Activated T-cell treated with anti-CD3 and anti-CD28 coated beads for 4 hours (primary cell): Measurements from ENCODE around the gene THBS3.
"Not testable (repeated sequence)": the region's sequence is repeated elsewhere in the genome, so short reads cannot be mapped to it uniquely, and the experiment has no call there.

ENCODE experiments used
- DNase-seq: peaks from one replicate; pipeline ENCODE4 v3.0.0-alpha.2; 2020

The THBS3 gene

DNA sequence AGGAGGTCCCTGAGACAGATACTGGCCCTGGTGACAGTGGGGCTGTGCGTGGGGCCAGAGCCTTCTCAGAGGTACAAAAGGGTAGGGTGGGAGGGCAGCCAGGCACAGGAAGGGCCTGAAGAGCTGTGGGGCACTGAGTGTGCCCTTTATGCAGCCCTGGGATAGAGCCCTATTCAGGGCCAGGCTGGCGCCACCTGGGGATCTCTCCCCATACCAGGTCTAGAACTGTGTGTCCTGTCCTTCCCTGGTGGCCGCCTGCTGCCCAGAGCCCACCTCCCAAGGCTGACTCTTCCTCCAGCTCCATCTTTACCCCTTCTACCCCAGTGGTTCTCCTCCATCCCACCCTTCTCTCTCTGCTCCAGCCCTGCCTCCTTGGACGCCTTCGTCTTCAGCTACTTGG lies 25.8 kb upstream of the THBS3 start:
- not testable (repeated sequence) for DNase-seq

DNA sequence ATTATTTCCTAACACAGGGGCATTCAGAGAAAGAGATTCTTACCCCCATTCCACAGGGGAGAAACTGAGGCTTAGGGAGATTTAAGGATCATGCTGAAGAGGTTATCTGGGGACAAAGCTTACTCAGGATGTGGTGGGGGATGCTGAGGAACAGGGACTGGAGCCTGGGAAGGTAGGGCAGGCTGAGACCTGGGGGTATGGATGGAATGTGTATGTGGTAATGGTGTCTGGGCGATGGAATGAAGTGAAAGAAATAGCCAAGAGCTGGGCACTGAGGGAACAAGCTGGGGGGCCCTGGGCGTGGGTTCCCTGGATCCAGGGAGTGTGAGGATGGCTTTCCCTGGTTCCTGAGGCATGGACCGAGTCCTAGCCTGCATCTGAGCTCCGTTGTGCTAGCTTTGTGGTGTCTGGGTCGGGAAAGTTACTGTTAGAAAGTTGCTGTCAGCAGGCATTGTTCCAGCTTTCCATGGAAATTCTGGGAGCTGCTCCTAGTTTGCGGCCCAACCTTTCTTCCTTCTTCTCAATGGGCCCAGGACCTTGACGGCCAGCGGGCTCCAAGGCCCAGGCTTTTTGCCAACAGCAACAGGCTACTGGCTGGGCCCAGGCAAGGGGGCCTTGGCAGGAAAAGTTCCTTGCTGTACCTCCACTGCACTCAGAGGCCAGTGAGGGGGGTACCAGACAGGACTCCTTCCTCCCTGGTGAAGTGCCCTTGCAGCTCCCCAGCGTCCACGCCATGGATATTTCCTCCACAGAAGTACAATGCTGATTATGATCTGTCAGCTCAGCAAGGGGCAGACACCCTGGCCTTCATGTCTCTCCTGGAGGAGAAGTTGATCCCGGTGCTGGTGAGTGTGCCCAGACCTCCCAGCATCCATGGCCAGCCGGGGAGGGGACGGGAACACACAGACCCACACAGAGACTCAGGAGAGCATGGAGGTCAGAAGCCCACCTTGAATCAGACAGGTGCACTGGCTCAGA lies 24.6 kb upstream of the THBS3 start:
- DNase-seq = not testable (repeated sequence)

DNA sequence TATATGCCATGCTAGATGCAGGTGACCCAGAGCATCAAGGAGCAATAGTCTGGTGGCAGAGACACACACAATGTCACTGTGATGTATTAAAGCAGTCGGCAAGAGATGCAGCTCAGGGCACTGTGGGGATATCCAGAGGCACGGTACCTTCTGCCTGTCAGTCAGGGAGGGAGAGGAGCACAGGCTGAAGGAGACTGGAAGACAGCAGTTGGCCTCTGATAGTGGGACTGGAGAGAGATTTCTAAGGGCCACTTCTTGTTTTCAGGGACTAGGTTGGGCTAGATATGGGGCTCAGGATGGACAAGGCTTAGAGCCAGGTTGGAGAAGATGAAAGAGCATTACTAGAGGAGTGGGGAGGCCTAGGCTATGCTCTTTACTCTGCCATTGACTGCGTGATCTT lies 23.6 kb upstream of the THBS3 start:
- not testable (repeated sequence) for DNase-seq

DNA sequence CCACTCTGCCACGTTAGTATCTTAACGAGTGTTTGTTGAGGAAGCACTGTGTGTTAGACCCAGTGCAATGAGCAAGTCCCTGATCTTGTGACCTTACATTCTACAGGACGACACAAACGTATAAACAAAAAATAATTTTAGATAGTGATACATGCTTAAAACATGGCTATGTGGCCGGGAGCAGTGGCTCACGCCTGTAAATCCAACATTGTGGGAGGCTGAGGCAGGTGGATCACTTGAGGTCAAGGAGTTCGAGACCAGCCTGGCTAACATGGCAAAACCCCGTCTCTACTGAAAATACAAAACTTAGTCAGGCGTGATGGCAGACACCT lies 20.4 kb upstream of the THBS3 start:
- no peak for DNase-seq

DNA sequence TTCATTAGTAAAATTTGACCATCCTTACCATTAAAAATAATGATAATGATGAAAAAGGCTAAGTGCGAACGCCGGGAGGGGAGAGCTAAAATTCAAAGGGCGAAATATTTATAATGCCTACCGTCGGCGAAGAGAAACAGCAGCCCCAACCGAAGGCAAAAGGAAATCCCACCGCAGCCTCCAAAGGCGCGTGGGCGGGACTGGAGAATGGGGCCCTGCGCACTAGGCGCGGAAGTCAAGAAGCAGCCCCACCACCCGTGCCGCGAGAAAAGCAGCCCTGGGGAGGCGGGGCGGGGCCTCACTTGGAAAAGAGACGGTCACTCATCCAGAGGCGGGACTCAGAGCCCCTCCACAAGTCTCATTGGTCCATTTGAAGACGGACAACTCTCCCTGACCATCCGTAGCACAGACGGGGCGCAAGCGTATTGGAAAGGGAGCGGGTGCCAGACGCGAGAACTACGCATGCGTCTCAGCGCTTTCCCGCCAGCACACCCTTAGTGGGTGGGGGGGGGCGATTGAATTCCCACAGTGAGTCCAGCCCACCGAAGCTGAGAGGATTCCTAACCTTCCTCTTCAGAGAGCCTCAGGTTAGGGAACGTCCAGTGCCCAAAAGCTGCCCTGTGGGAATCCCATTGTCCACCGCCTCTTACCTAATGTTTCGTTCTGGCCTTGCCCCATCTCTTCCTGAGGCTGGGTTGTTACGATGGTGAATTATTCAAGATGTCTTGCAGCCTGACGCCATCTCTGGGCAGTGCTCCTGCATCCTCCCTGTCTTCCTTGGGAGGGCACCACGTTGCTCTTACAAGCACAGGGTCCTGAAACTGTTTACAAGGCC lies 19.8 kb upstream of the THBS3 start:
- DNase-seq = peak; percentile 94

DNA sequence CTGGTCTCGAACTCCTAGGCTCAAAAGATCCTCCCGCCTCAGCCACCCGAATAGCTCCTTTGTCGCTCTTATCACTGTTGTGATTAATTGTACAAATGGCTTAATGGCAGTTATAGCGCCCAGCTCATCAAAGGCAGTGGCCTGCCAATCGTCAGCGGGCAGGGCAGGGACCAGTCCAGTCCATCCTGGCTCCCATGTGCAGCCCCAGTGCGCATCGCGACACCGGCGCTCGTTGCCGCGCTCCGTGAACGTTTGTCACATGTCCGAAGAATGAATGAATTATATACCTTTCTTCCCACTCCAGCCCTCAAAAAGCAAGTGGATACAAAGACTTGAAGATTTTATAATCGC lies 19.2 kb upstream of the THBS3 start:
- DNase-seq = no peak

DNA sequence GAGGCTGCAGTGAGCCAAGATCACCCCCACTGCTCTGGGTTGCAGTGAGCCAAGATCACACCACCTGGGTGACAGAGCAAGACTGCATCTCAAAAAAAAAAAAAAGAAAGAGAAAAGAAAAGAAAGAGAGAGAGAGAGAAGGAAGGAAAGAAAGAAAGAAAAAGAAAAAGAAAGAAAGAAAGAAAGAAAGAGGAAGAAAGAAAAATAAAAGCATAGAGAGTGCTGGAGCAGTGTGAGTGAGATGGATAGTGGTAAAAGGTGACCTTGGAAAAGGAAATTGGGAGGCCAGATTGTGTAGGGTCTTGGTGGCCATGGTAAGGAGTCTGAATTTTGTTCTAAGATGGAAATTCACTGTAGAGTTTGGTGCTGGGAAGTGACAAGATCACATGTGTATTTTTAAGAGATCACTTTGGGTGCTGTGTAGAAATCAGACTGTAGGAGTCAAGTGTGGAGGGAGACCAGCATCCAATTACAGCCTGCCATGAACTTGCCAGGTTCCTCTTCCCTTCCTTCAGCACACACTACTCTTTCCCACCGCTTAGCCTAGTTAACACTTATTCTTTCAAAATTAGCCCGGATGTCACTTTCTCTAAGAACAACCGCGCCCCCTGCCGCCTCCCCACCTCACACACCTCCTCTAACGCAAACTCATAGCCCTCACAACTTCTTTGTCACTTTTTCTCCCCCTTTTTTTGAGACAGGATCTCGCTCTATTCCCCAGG lies 18.7 kb upstream of the THBS3 start:
- peak; percentile 75 for DNase-seq

DNA sequence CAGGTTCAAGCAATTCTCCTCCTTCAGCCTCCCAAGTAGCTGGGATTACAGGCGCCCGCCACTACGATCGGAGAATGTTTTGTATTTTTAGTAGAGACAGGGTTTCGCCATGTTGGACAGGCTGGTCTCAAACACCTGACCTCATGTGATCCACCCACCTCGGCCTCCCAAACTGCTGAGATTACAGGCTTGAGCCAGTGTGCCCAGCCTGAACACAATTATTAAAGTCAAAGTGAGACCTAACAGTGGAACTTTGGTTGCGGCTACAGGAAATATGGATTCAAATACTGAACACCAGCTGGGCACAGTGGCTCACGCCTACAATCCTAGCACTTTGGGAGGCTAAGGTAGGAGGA lies 17.7 kb upstream of the THBS3 start:
- not testable (repeated sequence) for DNase-seq

DNA sequence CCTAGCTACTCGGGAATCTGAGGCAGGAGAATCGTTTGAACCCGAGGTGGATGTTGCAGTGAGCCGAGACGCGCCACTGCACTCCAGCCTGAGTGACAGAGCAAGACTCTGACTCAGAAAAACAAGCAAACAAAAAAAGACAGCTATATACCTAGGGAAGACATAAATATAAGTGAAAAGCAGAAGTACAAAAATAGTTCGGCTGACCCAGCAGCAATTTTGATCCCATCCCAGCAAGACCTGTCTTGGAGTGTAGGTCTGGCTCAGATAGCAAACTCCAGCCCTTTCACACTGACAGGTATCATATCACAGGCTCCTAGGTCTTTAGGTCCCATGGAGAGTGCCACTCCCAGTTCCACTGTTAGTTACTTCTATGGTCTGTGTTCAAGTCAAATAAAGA lies 15.3 kb upstream of the THBS3 start:
- no peak for DNase-seq

DNA sequence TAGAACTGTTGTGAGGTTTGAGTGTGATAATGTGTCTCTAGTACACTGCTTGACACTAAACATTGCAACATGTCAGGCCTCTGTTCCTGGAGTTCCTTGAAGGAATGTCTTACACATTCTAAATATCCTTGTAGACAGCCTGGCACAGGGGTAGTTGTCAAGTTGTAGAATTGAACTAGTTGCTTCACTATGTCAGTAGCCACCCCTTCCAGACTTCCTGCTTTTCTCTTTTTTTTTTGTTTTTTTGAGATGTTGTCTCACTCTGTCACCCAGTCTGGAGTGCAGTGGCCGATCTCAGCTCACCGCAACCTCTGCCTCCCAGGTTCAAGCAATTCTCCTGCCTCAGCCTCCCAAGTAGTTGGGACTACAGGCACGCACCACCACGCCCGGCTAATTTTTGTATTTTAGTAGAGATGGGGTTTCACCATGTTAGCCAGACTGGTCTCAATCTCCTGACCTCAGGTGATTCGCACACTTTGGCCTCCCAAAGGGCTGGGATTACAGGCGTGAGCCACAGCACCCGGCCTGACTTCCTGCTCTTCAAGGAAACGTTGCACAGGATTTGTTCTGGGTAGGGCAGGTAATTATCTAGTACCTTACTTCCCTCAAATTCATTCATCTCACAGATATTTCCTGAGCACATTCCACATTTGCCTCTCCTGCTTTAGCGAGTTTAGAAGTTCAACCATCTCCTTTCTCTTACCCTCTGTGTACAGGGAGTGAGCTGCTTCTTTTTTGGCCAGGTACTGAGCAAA lies 12.7 kb upstream of the THBS3 start:
- DNase-seq = not testable (repeated sequence)

DNA sequence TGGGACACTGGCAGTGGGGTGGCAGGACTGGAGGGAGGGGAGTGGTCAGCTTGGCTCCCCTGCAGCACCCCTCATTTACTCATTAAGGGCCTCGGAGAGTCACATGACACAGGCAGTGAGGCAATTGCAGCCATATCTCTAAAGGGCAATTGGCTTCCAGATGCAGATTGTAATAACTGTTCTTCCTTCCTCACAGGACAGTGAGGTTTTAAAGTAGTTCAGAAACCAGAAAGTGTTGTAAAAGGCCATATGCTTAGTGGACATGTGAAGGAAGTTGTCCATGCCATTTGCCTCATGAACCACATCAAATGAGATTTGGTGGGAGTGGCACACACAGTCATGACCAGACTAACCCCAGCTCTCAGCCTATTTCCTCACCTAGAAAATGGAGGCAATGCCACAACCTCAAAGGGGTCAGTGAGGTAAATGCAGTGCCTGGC lies 11.9 kb upstream of the THBS3 start:
- DNase-seq = no peak

DNA sequence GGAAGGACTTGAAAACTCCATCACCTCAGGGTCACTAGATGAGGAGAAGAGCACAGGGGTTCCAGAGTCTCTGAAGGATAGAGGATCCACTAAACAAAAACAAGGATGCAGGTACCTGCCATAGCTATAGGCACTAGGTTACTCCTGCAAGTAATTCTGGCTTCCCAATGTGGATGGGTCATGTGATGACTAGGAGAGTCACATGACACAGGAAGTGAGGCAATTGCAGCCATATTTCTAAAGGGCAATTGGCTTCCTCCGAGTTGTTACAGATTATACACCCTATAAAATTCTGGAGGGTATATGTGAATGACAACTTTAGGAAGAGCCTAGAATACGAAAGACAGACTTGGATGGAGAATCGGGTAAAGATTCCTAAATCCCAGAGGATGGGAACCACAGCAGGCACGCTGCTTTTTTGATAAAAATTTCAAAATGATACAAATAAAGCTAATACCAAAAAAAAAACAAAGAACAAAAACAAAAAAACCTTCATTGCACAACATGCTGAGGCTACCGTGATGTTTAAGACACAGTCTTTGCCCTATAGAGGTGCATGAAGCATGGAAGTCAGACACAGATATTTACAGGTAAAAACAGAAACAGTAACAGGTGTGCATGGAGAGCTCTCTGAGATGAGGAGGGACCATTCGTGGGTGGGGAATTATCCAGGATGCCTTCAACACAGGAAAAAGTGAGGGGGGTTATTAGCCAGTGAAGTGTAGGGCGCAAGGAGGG lies 11.3 kb upstream of the THBS3 start:
- no peak for DNase-seq

DNA sequence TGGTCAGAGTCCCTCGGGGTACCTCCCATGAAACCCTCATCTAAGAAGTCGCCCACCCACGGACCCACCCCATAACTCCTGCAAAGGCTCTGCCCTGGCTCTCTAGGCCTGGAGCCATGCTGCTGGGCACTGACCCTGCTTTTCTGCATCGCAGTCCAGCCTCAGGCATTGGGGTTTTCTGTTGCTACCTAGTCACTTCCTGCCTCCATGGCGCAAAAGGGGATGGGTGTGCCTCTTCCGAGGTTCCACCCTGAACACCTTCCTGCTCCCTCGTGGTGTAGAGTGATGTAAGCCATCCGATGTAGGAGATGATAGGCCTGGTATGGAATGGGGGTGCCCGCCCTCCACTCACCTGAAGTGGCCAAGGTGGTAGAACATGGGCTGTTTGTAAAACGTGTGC lies 7.0 kb upstream of the THBS3 start:
- DNase-seq = not testable (repeated sequence)

DNA sequence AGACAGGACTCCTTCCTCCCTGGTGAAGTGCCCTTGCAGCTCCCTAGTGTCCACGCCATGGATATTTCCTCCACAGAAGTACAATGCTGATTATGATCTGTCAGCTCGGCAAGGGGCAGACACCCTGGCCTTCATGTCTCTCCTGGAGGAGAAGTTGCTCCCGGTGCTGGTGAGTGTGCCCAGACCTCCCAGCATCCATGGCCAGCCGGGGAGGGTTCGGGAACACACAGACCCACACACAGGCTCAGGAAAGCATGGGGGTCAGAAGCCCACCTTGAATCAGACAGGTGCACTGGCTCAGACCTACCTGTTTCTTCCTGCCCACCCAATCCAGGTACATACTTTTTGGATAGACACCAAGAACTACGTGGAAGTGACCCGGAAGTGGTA lies 4.3 kb upstream of the THBS3 start:
- DNase-seq = not testable (repeated sequence)

DNA sequence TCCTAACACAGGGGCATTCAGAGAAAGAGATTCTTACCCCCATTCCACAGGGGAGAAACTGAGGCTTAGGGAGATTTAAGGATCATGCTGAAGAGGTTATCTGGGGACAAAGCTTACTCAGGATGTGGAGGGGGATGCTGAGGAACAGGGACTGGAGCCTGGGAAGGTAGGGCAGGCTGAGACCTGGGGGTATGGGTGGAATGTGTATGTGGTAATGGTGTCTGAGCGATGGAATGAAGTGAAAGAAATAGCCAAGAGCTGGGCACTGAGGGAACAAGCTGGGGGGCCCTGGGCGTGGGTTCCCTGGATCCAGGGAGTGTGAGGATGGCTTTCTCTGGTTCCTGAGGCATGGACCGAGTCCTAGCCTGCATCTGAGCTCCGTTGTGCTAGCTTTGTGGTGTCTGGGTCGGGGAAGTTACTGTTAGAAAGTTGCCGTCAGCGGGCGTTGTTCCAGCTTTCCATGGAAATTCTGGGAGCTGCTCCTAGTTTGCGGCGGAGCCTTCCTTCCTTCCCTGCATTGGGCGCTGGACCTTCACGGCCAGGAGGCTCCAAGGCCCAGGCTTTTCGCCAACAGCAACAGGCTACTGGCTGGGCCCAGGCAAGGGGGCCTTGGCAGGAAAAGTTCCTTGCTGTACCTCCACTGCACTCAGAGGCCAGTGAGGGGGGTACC lies 3.8 kb upstream of the THBS3 start:
- not testable (repeated sequence) for DNase-seq

DNA sequence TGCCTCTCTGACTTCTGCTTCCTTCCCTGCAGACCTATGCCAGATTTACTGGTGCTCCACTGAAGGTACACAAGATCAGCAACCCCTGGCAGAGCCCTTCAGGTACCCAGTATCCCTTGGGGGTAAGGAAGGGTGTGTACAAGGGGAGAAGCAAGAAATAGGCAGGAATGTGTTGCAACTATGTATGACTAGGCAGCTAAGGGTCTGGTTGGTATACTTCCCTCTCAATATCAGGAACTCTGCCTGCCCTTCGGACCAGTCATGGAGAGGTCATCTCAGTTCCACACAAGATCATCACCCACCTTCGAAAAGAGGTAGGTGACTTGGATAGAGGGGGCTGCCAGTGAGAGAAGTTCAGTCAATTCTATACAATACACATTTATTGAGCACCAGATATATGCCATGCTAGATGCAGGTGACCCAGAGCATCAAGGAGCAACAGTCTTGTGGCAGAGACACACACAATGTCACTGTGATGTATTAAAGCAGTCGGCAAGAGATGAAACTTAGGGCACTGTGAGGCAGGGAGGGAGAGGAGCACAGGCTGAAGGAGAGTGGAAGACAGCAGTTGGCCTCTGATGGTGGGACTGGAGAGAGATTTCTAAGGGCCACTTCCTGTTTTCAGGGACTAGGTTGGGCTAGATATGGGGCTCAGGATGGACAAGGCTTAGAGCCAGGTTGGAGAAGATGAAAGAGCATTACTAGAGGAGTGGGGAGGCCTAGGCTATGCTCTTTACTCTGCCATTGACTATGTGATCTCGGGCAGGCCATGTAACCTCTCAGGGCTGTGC lies 2.8 kb upstream of the THBS3 start:
- no peak for DNase-seq

DNA sequence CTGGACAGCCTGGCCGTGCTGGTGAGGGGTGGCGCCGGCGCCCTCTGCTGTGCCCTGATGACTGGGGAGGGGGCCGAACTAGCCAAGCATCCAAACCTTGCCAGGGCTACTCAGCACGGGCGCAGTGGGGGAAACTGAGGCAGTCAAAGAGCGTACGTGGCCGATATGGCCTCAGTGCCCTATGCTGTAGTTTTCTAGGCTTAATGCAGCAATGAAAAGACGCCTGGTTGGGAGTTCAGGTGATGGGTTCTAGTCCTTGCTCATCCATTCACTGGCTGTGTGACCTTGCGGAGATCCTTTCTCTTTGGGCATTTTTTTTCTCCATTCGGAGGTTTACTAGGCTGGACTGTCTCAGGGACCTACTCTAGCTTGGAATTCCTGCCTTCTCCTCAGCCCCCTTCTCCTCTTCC lies 1.6 kb upstream of the THBS3 start:
- no peak for DNase-seq

DNA sequence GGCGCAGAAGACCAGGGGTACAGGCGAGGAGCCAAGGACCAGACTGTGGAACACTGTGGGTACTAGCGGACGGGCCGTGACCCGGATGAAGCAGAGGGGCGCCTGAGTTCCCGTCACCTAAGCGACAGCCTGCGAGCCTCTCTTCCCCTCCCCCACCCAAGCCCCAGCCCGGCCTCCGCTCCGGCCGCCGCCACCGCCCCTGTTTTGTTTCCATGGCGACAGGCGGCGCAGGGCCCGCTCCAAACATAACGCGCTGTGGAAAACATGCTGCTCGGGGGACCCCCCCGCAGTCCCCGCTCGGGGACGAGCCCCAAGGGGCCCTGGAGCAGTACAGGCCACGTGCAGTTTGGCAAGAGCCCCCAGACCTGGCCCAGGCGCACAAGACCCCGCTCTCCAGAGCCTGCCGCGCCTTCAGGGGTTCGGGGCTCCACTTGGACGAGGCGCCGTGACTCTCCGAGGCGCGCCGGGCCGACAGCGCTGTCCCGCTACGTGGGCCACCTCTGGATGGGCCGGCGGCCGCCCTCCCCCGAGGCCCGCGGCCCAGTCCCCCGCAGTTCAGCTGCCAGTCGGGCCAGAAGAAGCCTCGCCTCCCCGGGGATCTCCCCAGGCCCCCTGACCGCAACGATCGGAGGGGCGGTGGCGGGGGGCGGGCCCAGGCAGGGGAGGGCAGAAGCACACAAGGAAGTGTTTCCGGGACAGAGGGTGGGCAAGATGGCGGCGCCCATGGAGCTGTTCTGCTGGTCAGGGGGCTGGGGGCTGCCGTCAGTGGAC lies 1.0 kb upstream of the THBS3 start, which contains the start of gene MTX1:
MTX1 (plus strand) TSS at position 155 of the 771 bp plus-strand sequence; CDS start at position 265, 110 bp downstream.
- DNase-seq = peak; percentile 77
